GM23338 (cell line): ENCODE results near the gene CABP4. TPM values are rescaled to one million over a fixed set of nuclear protein-coding genes. Genes with fewer than 3 reads are reported as not detected.

Experiments
- ATAC-seq: fragments of 200-7000 bp; cut with Tn5 transposase; 3 replicates; pipeline ENCODE4 v1.9.1; 2020
- DNase-seq: peaks from one replicate; pipeline ENCODE4 v3.0.0-alpha.2; 2015; ENCODE audit warnings: low spot score
- H2AFZ ChIP-seq: fragments of 200-600 bp; sonication (generic); 2 replicates; pipeline ENCODE4 v1.8.0; 2016; ENCODE audit warnings: antibody characterized with exemption, mild to moderate bottlenecking, moderate library complexity
- H3F3A ChIP-seq: fragments of 200-600 bp; sonication (generic); replicated peaks from 2 replicates; pipeline ENCODE4 v1.8.0; 2017; ENCODE audit warnings: antibody characterized with exemption, mixed run types, low read depth
- H3K27ac ChIP-seq: fragments of 200-600 bp; sonication (generic); 2 replicates; pipeline ENCODE4 v1.6.1; 2016; ENCODE audit warnings: low read depth
- H3K27me3 ChIP-seq: fragments of 200-600 bp; sonication (generic); 2 replicates; pipeline ENCODE4 v1.8.0; 2016; ENCODE audit warnings: mild to moderate bottlenecking, mixed run types, moderate library complexity; ENCODE audit not compliant: insufficient read depth
- H3K36me3 ChIP-seq: fragments of 200-600 bp; sonication (generic); 2 replicates; pipeline ENCODE4 v1.8.0; 2016; ENCODE audit warnings: mild to moderate bottlenecking; ENCODE audit not compliant: insufficient read depth
- H3K4me1 ChIP-seq: fragments of 200-600 bp; sonication (generic); 2 replicates; pipeline ENCODE4 v1.8.0; 2016; ENCODE audit warnings: mild to moderate bottlenecking, moderate library complexity; ENCODE audit not compliant: insufficient read depth
- H3K4me2 ChIP-seq: fragments of 200-600 bp; sonication (generic); 2 replicates; pipeline ENCODE4 v1.7.1; 2017; ENCODE audit warnings: mixed run types
- H3K4me3 ChIP-seq: fragments of 200-600 bp; sonication (generic); 2 replicates; pipeline ENCODE4 v1.6.1; 2016; ENCODE audit warnings: mixed run types
- H3K79me2 ChIP-seq: fragments of 200-600 bp; sonication (generic); replicated peaks from 2 replicates; pipeline ENCODE4 v1.8.0; 2017; ENCODE audit warnings: mild to moderate bottlenecking; ENCODE audit not compliant: insufficient read depth
- H3K9me2 ChIP-seq: fragments of 200-600 bp; sonication (generic); 2 replicates; pipeline ENCODE4 v1.8.0; 2017; ENCODE audit not compliant: insufficient read depth
- H4K20me1 ChIP-seq: fragments of 200-600 bp; sonication (generic); replicated peaks from 2 replicates; pipeline ENCODE4 v1.8.0; 2017; ENCODE audit warnings: mild to moderate bottlenecking; ENCODE audit not compliant: insufficient read depth
- H3K27ac Mint-ChIP-seq: 2 replicates; pipeline ENCODE4 v1.8.0; 2020; ENCODE audit warnings: inconsistent platforms, mild to moderate bottlenecking, moderate library complexity, mixed read lengths
- H3K27me3 Mint-ChIP-seq: 3 replicates; pipeline ENCODE4 v1.8.0; 2022; ENCODE audit warnings: low read depth, mild to moderate bottlenecking, moderate library complexity, mixed read lengths, inconsistent platforms; ENCODE audit not compliant: insufficient read depth, poor library complexity
- H3K36me3 Mint-ChIP-seq: 3 replicates; pipeline ENCODE4 v1.8.0; 2021; ENCODE audit warnings: low read depth, mild to moderate bottlenecking, inconsistent platforms, moderate library complexity, mixed read lengths
- H3K4me1 Mint-ChIP-seq: 3 replicates; pipeline ENCODE4 v1.8.0; 2020; ENCODE audit warnings: mild to moderate bottlenecking, inconsistent platforms, mixed read lengths
- H3K4me3 Mint-ChIP-seq: 3 replicates; pipeline ENCODE4 v1.8.0; 2021; ENCODE audit warnings: moderate library complexity, mild to moderate bottlenecking, inconsistent platforms, mixed read lengths
- H3K9me3 Mint-ChIP-seq: 3 replicates; pipeline ENCODE4 v1.8.0; 2020; ENCODE audit warnings: moderate library complexity, mild to moderate bottlenecking, inconsistent platforms, mixed read lengths
- CREB1 ChIP-seq: fragments of 250-450 bp; sonication (Bioruptor Pico); IDR thresholded peaks from 2 replicates; pipeline ENCODE4 v1.5.0; 2020; ENCODE audit warnings: low read depth, mild to moderate bottlenecking, moderate library complexity
- CTCF ChIP-seq, 2 experiments: fragments of 200-600 bp in 1 of 2; sonication (generic) in 1 of 2; conservative IDR thresholded peaks; 2 replicates each; pipeline versions ENCODE4 v1.5.1 to v1.6.1; 2016 to 2017; ENCODE audit warnings: antibody characterized with exemption in 2 of 2, low read depth in 2 of 2, mild to moderate bottlenecking in 2 of 2, moderate library complexity in 1 of 2
- EZH2 ChIP-seq: fragments of 200-600 bp; sonication (generic); IDR thresholded peaks from one replicate; pipeline ENCODE4 v1.8.0; 2017; ENCODE audit warnings: antibody characterized with exemption, mild to moderate bottlenecking, low read depth; ENCODE audit not compliant: unreplicated experiment
- EZH2phosphoT487 ChIP-seq: fragments of 200-600 bp; sonication (generic); IDR thresholded peaks from one replicate; pipeline ENCODE4 v1.8.1; 2018; ENCODE audit warnings: antibody characterized with exemption; ENCODE audit not compliant: unreplicated experiment
- JUNB ChIP-seq: IDR thresholded peaks from one replicate; pipeline ENCODE4 v1.6.1; 2016; ENCODE audit warnings: antibody characterized with exemption; ENCODE audit not compliant: unreplicated experiment
- NANOG ChIP-seq: IDR thresholded peaks from 2 replicates; pipeline ENCODE4 v1.6.1; 2016; ENCODE audit warnings: antibody characterized with exemption, borderline replicate concordance
- POLR2AphosphoS5 ChIP-seq: IDR thresholded peaks from 2 replicates; pipeline ENCODE4 v1.6.1; 2016; ENCODE audit warnings: antibody characterized with exemption, low read depth
- STAT1 ChIP-seq: IDR thresholded peaks from one replicate; pipeline ENCODE4 v1.6.1; 2016; ENCODE audit warnings: antibody characterized with exemption; ENCODE audit not compliant: unreplicated experiment
- ZNF114 ChIP-seq: fragments of 250-450 bp; sonication (Bioruptor Pico); IDR thresholded peaks from 2 replicates; pipeline ENCODE4 v1.5.0; 2020; ENCODE audit warnings: mild to moderate bottlenecking, moderate library complexity
- polyA plus RNA-seq: library from polyadenylated mRNA; unstranded; fragments of >200 nt; fragmentation: Nextera tagmentation; extraction: Ambion mirVana; gene quantifications from 2 replicates; pipeline ENCODE4 v1.2.1, GENCODE V29; 2016
- total RNA-seq: library from RNA; depleted of rRNA; stranded (reverse); fragments of >200 nt; shearing (Covaris generic); gene quantifications from 2 replicates; pipeline ENCODE4 v1.2.3, GENCODE V29; 2014

Gene CABP4
- total and polyA plus RNA-seq, 2 experiments from 2014 or later, result 0.28 TPM; not detected in 1

- H3K36me3 Mint-ChIP-seq, result peaks cover 24% of the 10 kb centered on the region
- H3K27me3 Mint-ChIP-seq, result peaks cover 21% of the 10 kb centered on the region
- DNase-seq, result no peak
- H3K27ac Mint-ChIP-seq, result peak overlapping the region; percentile 77
- Histone ChIP-seq H3K79me2 (no peaks in the 10 kb centered on the region), H3K4me1 (peaks cover 8% of the 10 kb centered on the region; the same call in 1 of the 2 replicates), H3K27me3 (no peaks in the 10 kb centered on the region), H3K36me3 (0 out of 2 replicates have a peak, but pooled peaks cover 3% of the 10 kb centered on the region), H3K4me2 (peak overlapping the region; percentile 97), H3K27ac (peak overlapping the region; percentile 94; the same call in 1 of the 2 replicates), H4K20me1 (no peaks in the 10 kb centered on the region), H3K4me3 (peak overlapping the region; percentile 93), H3K9me2 (no peaks in the 10 kb centered on the region), H3F3A (0 out of 2 replicates have a peak, but pooled peaks cover 16% of the 10 kb centered on the region), H2AFZ (no peak overlapping the region)
- H3K4me3 Mint-ChIP-seq, result peak overlapping the region; percentile 88
- peaks cover 14% of the 10 kb centered on the region for H3K4me1 Mint-ChIP-seq
- peak; percentile 22 for ATAC-seq
- no peak for TF ChIP-seq CTCF (conservative IDR thresholded peaks at IDR 0.05; ENCODE audit: low read depth in 2 of 2)
- 0 out of 2 replicates have a peak, but pooled peaks have one; percentile 4 for TF ChIP-seq POLR2AphosphoS5
- H3K9me3 Mint-ChIP-seq, result no peaks in the 10 kb centered on the region
Observed at GRCh38 chr11:67442504-67443404, 12.4 kb upstream of the CABP4 start.

- Histone ChIP-seq H3K4me3 (no peak overlapping the region), H2AFZ (no peak overlapping the region), H3K36me3 (no peaks in the 10 kb centered on the region), H4K20me1 (no peaks in the 10 kb centered on the region), H3K9me2 (no peaks in the 10 kb centered on the region), H3K79me2 (no peaks in the 10 kb centered on the region), H3F3A (0 out of 2 replicates have a peak, but pooled peaks cover 4% of the 10 kb centered on the region), H3K27me3 (no peaks in the 10 kb centered on the region), H3K4me2 (no peak overlapping the region), H3K27ac (no peak overlapping the region), H3K4me1 (0 out of 2 replicates have a peak, but pooled peaks cover 3% of the 10 kb centered on the region)
- peaks cover 11% of the 10 kb centered on the region; the same call in 1 of the 3 replicates for H3K36me3 Mint-ChIP-seq
- no peak overlapping the region for H3K27ac Mint-ChIP-seq
- ATAC-seq (no peak), DNase-seq (no peak)
- peaks cover 22% of the 10 kb centered on the region for H3K27me3 Mint-ChIP-seq
- peak overlapping the region; percentile 16; the same call in 2 of the 3 replicates for H3K4me3 Mint-ChIP-seq
- H3K4me1 Mint-ChIP-seq, result peaks cover 5% of the 10 kb centered on the region; the same call in 2 of the 3 replicates
- no peaks in the 10 kb centered on the region for H3K9me3 Mint-ChIP-seq
- TF ChIP-seq POLR2AphosphoS5 (no peak), CTCF (conservative IDR thresholded peaks at IDR 0.05; ENCODE audit: low read depth in 2 of 2) (no peak), ZNF114 (CRISPR knock-in tag) (no peak), EZH2phosphoT487 (no peak), NANOG (no peak), STAT1 (no peak), JUNB (no peak), CREB1 (no peak), EZH2 (no peak)
Observed at GRCh38 chr11:67445515-67445914, 9.6 kb upstream of the CABP4 start.
